CD4-positive, alpha-beta T cell (primary cell): ENCODE data around the gene BCORL1. TPM values are rescaled to one million over a fixed set of nuclear protein-coding genes. Genes with fewer than 3 reads are reported as not detected.

ENCODE experiments used
- ATAC-seq: fragments of 200-7000 bp; cut with Tn5 transposase; one replicate; pipeline ENCODE4 v1.10.0; 2022; ENCODE audit warnings: mild to moderate bottlenecking; ENCODE audit not compliant: poor library complexity
- CTCF ChIA-PET: fragments of 350-600 bp; sonication (Branson Sonifier 250); formaldehyde crosslinking; loops from one replicate; lab custom pipeline; 2021; ENCODE audit warnings: antibody characterized with exemption, inconsistent platforms; lab: Charles Lee
- POLR2A ChIA-PET: fragments of 350-600 bp; sonication (Branson Sonifier 250); formaldehyde crosslinking; loops from one replicate; lab custom pipeline; 2021; ENCODE audit warnings: antibody characterized with exemption, inconsistent platforms; lab: Charles Lee
- DNase-seq, 14 experiments: peaks; one replicate each; pipeline ENCODE4 v3.0.0-alpha.2; 2013 to 2020; ENCODE audit warnings: mixed read lengths in 2 of 14
- H3K27ac ChIP-seq, 2 donors: one replicate each; pipeline versions ENCODE4 v1.5.1 to v1.7.0; 2013; ENCODE audit warnings: low read length in 2 of 2, low read depth in 1 of 2, mild to moderate bottlenecking in 1 of 2
- H3K27me3 ChIP-seq, 2 experiments: 1 replicate in 1 of 2; 2 replicates in 1 of 2; pipeline versions ENCODE4 v1.6.1 to v1.7.0; 2013; ENCODE audit warnings: low read length in 2 of 2, control low read depth in 1 of 2, mild to moderate bottlenecking in 1 of 2, moderate library complexity in 1 of 2; ENCODE audit not compliant: insufficient read depth in 2 of 2, control insufficient read depth in 1 of 2
- H3K36me3 ChIP-seq: one replicate; pipeline ENCODE4 v1.6.1; 2013; ENCODE audit warnings: low read length, control low read depth; ENCODE audit not compliant: insufficient read depth
- H3K4me1 ChIP-seq: one replicate; pipeline ENCODE4 v1.6.1; 2013; ENCODE audit warnings: low read length, control low read depth; ENCODE audit not compliant: insufficient read depth
- H3K4me3 ChIP-seq: one replicate; pipeline ENCODE4 v1.5.1; 2013; ENCODE audit warnings: mild to moderate bottlenecking, low read length, moderate library complexity
- H3K9me3 ChIP-seq, 2 experiments: 1 replicate in 1 of 2; 2 replicates in 1 of 2; pipeline versions ENCODE4 v1.6.1 to v1.7.0; 2013; ENCODE audit warnings: low read length in 2 of 2, mild to moderate bottlenecking in 2 of 2, control low read depth in 1 of 2, moderate library complexity in 1 of 2; ENCODE audit not compliant: control insufficient read depth in 1 of 2, insufficient read depth in 1 of 2
- H3K27ac Mint-ChIP-seq: one replicate; pipeline ENCODE4 v1.8.0; 2020; ENCODE audit warnings: mixed read lengths
- H3K27me3 Mint-ChIP-seq: one replicate; pipeline ENCODE4 v1.8.0; 2021; ENCODE audit warnings: mixed read lengths
- H3K36me3 Mint-ChIP-seq: one replicate; pipeline ENCODE4 v1.8.0; 2021; ENCODE audit warnings: low read depth, mixed read lengths
- H3K4me1 Mint-ChIP-seq: one replicate; pipeline ENCODE4 v1.8.0; 2021; ENCODE audit warnings: low read depth, mixed read lengths
- H3K4me3 Mint-ChIP-seq: one replicate; pipeline ENCODE4 v1.8.0; 2020; ENCODE audit warnings: mild to moderate bottlenecking, mixed read lengths
- H3K9me3 Mint-ChIP-seq: one replicate; pipeline ENCODE4 v1.8.0; 2020; ENCODE audit warnings: mixed read lengths
- CTCF ChIP-seq: fragments of 200-600 bp; IDR thresholded peaks from one replicate; pipeline ENCODE4 v1.8.0; 2022; ENCODE audit warnings: antibody characterized with exemption, mild to moderate bottlenecking
- intact Hi-C, 2 experiments: fragments of 100-400 bp; cut with DNase I in 1 of 2; cut with micrococcal nuclease in 1 of 2; formaldehyde crosslinking; loops; one replicate each; pipeline versions ENCODE4 v1.15.1 to v1.9.0; 2023 to 2025; cut with DNase I, micrococcal nuclease
- total RNA-seq, 174 experiments: library from RNA in 2 of 174; stranded (reverse) in 2 of 174; gene quantifications; one replicate each; pipeline ENCODE4 v1.2.3 and lab custom pipeline; 2021 to 2026

The BCORL1 gene
- total RNA-seq, 2 experiments from 2014 or later: 3.4 to 3.5 TPM

DNA sequence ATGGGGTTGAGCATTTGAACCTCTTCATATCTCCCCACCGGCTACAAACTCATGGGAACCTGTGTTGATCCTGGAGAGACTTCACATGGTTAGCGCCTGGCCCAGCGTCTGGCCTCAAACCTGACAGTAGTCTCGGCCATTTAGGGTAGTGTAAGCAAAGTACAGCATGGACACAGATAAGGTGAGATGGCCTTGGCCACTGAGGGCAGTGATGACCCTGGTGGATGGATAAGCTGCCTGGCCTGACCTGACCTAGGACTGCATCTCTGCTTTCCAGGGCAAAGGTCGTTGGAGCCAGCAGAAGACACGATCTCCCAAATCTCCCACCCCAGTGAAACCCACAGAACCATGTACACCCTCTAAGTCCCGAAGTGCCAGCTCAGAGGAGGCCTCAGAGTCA is 51.7 kb downstream of the BCORL1 start:
- H3K27me3 ChIP-seq: no peaks in the 10 kb centered on the region
- ATAC-seq (no peak), DNase-seq (no peak)
- peaks cover 24% of the 10 kb centered on the region for H3K36me3 Mint-ChIP-seq
- no peaks in the 10 kb centered on the region for H3K9me3 Mint-ChIP-seq
- H3K4me1 Mint-ChIP-seq: no peaks in the 10 kb centered on the region
- intact Hi-C loops: no loop called here
- CTCF ChIA-PET: no interaction called here
- no peaks in the 10 kb centered on the region for H3K27me3 Mint-ChIP-seq
- H3K4me3 Mint-ChIP-seq: no peak overlapping the region
- peaks cover 51% of the 10 kb centered on the region for H3K36me3 ChIP-seq
- H3K4me3 ChIP-seq: no peak overlapping the region
- TF ChIP-seq CTCF: no peak
- no peak overlapping the region for H3K27ac Mint-ChIP-seq
- no peaks in the 10 kb centered on the region for H3K4me1 ChIP-seq
- H3K27ac ChIP-seq: no peak overlapping the region
- no peaks in the 10 kb centered on the region for H3K9me3 ChIP-seq
- POLR2A ChIA-PET: no interaction called here

DNA sequence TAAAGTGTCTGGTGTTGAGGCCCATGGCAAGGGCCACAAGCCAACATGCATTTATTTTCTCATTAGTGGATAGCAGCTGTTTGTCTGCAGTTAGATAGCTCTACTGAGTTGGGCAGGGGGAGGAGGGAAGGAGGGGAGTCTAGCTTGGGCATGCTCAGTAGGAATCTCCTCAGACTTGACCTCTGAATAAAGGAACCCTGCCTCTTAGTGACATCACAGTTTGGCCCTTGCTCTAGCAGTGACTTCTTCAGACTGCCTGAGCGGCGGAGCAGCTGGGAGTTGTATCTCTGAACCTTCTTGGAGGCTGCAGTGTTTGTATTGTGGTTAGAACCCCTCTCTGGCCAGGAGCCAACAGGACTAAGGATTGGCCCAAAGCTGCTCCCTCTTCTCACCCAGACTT is 57.4 kb downstream of the BCORL1 start:
- Histone ChIP-seq H3K9me3 (no peaks in the 10 kb centered on the region), H3K4me3 (no peak overlapping the region), H3K27me3 (no peaks in the 10 kb centered on the region), H3K27ac (no peak overlapping the region), H3K4me1 (no peaks in the 10 kb centered on the region), H3K36me3 (peaks cover 39% of the 10 kb centered on the region)
- Mint-ChIP-seq H3K4me1 (no peaks in the 10 kb centered on the region), H3K9me3 (no peaks in the 10 kb centered on the region), H3K27me3 (no peaks in the 10 kb centered on the region), H3K27ac (no peak overlapping the region), H3K36me3 (peaks cover 9% of the 10 kb centered on the region), H3K4me3 (no peak overlapping the region)
- CTCF ChIA-PET: no interaction called here
- POLR2A ChIA-PET: no interaction called here
- DNase-seq: no peak
- intact Hi-C loops: no loop called here
- no peak for TF ChIP-seq CTCF
- no peak for ATAC-seq

DNA sequence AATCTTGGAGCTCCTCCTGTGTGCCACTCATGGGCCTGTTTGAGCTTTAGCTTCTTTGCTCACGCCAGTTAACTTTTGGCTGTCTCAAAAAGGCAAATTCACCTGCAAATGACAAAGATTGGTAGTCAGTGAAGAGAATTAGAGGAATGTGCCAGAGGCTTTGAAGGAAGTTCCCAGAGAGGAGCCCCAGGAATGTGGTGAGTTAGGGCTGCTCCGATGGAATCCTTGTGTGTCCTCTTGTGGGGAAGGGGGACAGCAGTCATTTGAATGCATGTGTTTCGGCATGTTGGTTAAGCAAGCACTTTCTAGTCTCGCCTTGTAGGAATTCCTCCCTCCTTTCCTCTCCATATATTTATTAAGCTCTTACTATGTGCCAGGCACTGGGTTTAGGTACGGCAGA is 65.0 kb downstream of the BCORL1 start:
- Histone ChIP-seq H3K9me3 (no peaks in the 10 kb centered on the region), H3K36me3 (peaks cover 37% of the 10 kb centered on the region), H3K27ac (no peak overlapping the region), H3K4me3 (no peak overlapping the region), H3K27me3 (no peaks in the 10 kb centered on the region), H3K4me1 (no peaks in the 10 kb centered on the region)
- no peak for DNase-seq
- intact Hi-C loops: no loop called here
- no peak for TF ChIP-seq CTCF
- Mint-ChIP-seq H3K4me1 (no peaks in the 10 kb centered on the region), H3K4me3 (no peak overlapping the region), H3K36me3 (peaks cover 46% of the 10 kb centered on the region), H3K27me3 (no peaks in the 10 kb centered on the region), H3K27ac (no peak overlapping the region), H3K9me3 (no peaks in the 10 kb centered on the region)
- ChIA-PET CTCF (no interaction called here), POLR2A (no interaction called here)
- ATAC-seq: no peak
